Esophagus squamous epithelium (tissue), 5 donors: ENCODE data around the gene IRF2BPL. TPM values are rescaled to one million over a fixed set of nuclear protein-coding genes. Genes with fewer than 3 reads are reported as not detected.

Source experiments
- DNase-seq: peaks from one replicate; lab custom pipeline; 2025; lab: John Stamatoyannopoulos, UW
- H3K27ac ChIP-seq, 4 donors: fragments of 200-600 bp; sonication (generic); one replicate each; pipeline ENCODE4 v1.5.1; 2016 to 2019; ENCODE audit warnings: mild to moderate bottlenecking in 1 of 4
- H3K27me3 ChIP-seq, 4 donors: fragments of 200-600 bp; sonication (generic); 1 replicate in 3 of 4; 2 replicates in 1 of 4; pipeline versions ENCODE4 v1.5.1 to v1.6.0; 2017 to 2021; ENCODE audit warnings: antibody characterized with exemption in 1 of 4
- H3K36me3 ChIP-seq, 3 donors: fragments of 200-600 bp; sonication (generic); one replicate each; pipeline ENCODE4 v1.5.1; 2016 to 2019
- H3K4me1 ChIP-seq, 3 donors: fragments of 200-600 bp; sonication (generic); one replicate each; pipeline ENCODE4 v1.5.1; 2017 to 2019
- H3K4me3 ChIP-seq, 4 donors: fragments of 200-600 bp; sonication (generic); 1 replicate in 3 of 4; 2 replicates in 1 of 4; pipeline ENCODE4 v1.5.1; 2016 to 2019; ENCODE audit warnings: mild to moderate bottlenecking in 2 of 4, moderate library complexity in 1 of 4
- H3K9me3 ChIP-seq, 3 donors: fragments of 200-600 bp; sonication (generic); one replicate each; pipeline ENCODE4 v1.5.1; 2016 to 2019
- CTCF ChIP-seq, 6 experiments: fragments of 450-650 bp in 4 of 6; fragments of 200-600 bp in 2 of 6; sonication (generic) in 2 of 6; IDR thresholded peaks; one replicate each; pipeline ENCODE4 v1.5.1; 2016 to 2019; ENCODE audit warnings: antibody characterized with exemption in 6 of 6, mild to moderate bottlenecking in 4 of 6, moderate library complexity in 4 of 6
- POLR2A ChIP-seq, 4 donors: fragments of 450-650 bp; IDR thresholded peaks; one replicate each; pipeline ENCODE4 v1.6.1; 2017; ENCODE audit warnings: antibody characterized with exemption in 4 of 4, mild to moderate bottlenecking in 4 of 4, moderate library complexity in 3 of 4
- WGBS, 2 donors: methylation state at CpG; one replicate each; pipeline ENCODE4 v1.1.5; 2018; 5-methylcytosine and 5-hydroxymethylcytosine counted together
- intact Hi-C: fragments of 100-400 bp; cut with DNase I; formaldehyde crosslinking; loops from one replicate; pipeline ENCODE4 v1.15.0; 2022
- total RNA-seq, 4 donors: library from RNA; depleted of rRNA; stranded (reverse); fragments of >200 nt; gene quantifications; one replicate each; pipeline ENCODE4 v1.1.0, GENCODE V29; 2016
- donor health status: DM: yes; HTN: yes; CAD: no.

The IRF2BPL gene
- total RNA-seq, 4 donors from 2014 or later, result 15.8 to 28.8 (median 24.0) TPM

- Histone ChIP-seq H3K27me3 (no peaks in the 10 kb centered on the region), H3K27ac (peak overlapping the region; percentile 86 to 100 (median 98)), H3K4me3 (peak overlapping the region in 1 of 4 donors; percentile 17), H3K9me3 (no peaks in the 10 kb centered on the region), H3K4me1 (peaks cover 81 to 89% (median 82%) of the 10 kb centered on the region in 3 donors), H3K36me3 (no peaks in the 10 kb centered on the region)
- no peak for TF ChIP-seq POLR2A (IDR thresholded peaks at IDR 0.05)
- TF ChIP-seq CTCF (IDR thresholded peaks at IDR 0.05), result no peak
- DNase-seq, result no peak
- intact Hi-C loops, result no loop called here
- WGBS, 2 donors, result 29 to 31% methylated on average over 8 to 10 of the region's 10 CpGs
These were observed 14.9 kb upstream of the IRF2BPL start for GRCh38 chr14:77043177-77043983.

GRCh38 chr14:77041881-77042545 lies 13.5 kb upstream of the IRF2BPL start:
- TF ChIP-seq CTCF (IDR thresholded peaks at IDR 0.05) (no peak), POLR2A (IDR thresholded peaks at IDR 0.05) (no peak)
- Histone ChIP-seq H3K27ac (peak overlapping the region; percentile 86 to 100 (median 98)), H3K4me3 (no peak overlapping the region), H3K27me3 (no peaks in the 10 kb centered on the region), H3K4me1 (peaks cover 93 to 100% (median 95%) of the 10 kb centered on the region in 3 donors), H3K9me3 (no peaks in the 10 kb centered on the region), H3K36me3 (no peaks in the 10 kb centered on the region)
- no peak for DNase-seq
- intact Hi-C loops, result no loop called here
- 25 to 28% methylated on average over 14 of the region's 14 CpGs for WGBS, 2 donors

GRCh38 chr14:77040741-77041653 lies 12.5 kb upstream of the IRF2BPL start:
- no peaks in the 10 kb centered on the region for H3K36me3 ChIP-seq
- H3K27ac ChIP-seq, result peak overlapping the region; percentile 86 to 100 (median 98)
- TF ChIP-seq POLR2A (IDR thresholded peaks at IDR 0.05) (no peak), CTCF (IDR thresholded peaks at IDR 0.05) (no peak)
- no peaks in the 10 kb centered on the region for H3K9me3 ChIP-seq
- peaks cover 86 to 100% (median 93%) of the 10 kb centered on the region in 3 donors for H3K4me1 ChIP-seq
- H3K4me3 ChIP-seq, result peak overlapping the region; percentile 12 to 59 (median 34)
- intact Hi-C loops, result no loop called here
- DNase-seq, result no peak
- WGBS, 2 donors, result 25 to 27% methylated on average over 21 to 23 of the region's 23 CpGs
- no peaks in the 10 kb centered on the region for H3K27me3 ChIP-seq

GRCh38 chr14:77040059-77040740 lies 11.7 kb upstream of the IRF2BPL start:
- H3K4me1 ChIP-seq, result peaks cover 78 to 100% (median 88%) of the 10 kb centered on the region in 3 donors
- WGBS, 2 donors, result 0 to 1% methylated on average over 18 to 19 of the region's 26 CpGs
- H3K36me3 ChIP-seq, result no peaks in the 10 kb centered on the region
- peak overlapping the region; percentile 86 to 100 (median 98) for H3K27ac ChIP-seq
- intact Hi-C loops, result no loop called here
- DNase-seq, result peak; percentile 83
- no peaks in the 10 kb centered on the region for H3K27me3 ChIP-seq
- peak overlapping the region; percentile 12 to 59 (median 34) for H3K4me3 ChIP-seq
- H3K9me3 ChIP-seq, result no peaks in the 10 kb centered on the region
- no peak for TF ChIP-seq CTCF (IDR thresholded peaks at IDR 0.05)
- peak in 2 of 4 donors; percentile 28 to 29 for TF ChIP-seq POLR2A (IDR thresholded peaks at IDR 0.05)
